ENCODE data around the gene WDR62. TPM values are rescaled to one million over a fixed set of nuclear protein-coding genes. Genes with fewer than 3 reads are reported as not detected.

Gene WDR62
- total RNA-seq, 4 donors from 2014 or later, result 0.42 to 2.1 (median 1.4) TPM

DNA sequence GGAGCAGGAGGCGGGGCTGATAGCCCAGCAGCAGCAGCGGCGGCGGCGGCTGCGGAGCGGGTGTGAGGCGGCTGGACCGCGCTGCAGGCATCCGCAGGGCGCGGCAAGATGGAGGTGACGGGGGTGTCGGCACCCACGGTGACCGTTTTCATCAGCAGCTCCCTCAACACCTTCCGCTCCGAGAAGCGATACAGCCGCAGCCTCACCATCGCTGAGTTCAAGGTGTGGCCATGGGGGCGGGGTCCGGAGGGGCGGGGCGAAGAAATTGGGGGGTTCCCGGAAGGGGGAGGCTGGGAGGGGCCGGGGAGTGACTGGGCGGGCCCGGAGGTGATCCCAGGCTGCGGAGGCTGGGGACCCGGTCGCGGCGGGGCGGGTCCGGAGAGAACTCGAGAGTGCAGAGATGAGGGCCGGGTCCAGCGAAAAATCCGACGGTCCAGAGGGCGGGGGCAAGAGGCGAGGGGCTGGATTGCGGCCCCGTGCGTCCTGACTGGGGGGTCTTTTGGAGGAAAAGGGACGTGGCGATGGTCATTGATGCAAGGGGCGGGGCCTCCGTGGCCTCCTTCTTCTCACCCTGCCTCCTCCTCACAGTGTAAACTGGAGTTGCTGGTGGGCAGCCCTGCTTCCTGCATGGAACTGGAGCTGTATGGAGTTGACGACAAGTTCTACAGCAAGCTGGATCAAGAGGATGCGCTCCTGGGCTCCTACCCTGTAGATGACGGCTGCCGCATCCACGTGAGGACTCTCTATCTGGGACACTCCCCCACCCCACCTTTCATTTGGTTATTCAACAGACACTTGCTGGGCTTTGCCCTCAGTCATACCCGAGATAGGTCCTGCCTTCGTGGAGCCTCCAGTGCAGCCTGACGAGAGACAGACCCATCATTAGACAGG, 61.0 kb downstream of the WDR62 start, which contains the start of gene TBCB:
Gene TBCB, plus strand, starts transcription at position 16 of the 891 bp plus-strand sequence. Its CDS starts 93 bp downstream, at position 109.
- Histone ChIP-seq H3K4me3 (peak within 1 kb of the TSS; percentile 58 to 97 (median 75)), H3K27ac (peak within 1 kb of the TSS; percentile 73 to 95 (median 88)), H3K27me3 (no peaks in the 10 kb centered on the region), H3K9me3 (no peaks in the 10 kb centered on the region), H3K4me1 (peaks cover 0 to 59% (median 21%) of the 10 kb centered on the region in 4 donors), H3K36me3 (peaks cover 0 to 72% (median 3%) of the 10 kb centered on the region in 3 donors)
- DNase-seq (ENCODE audit: low spot score in 2 of 2), result peak; percentile 73 to 74
- TF ChIP-seq POLR2A (IDR thresholded peaks at IDR 0.05) (peak in 1 of 2 donors; percentile 27), EP300 (IDR thresholded peaks at IDR 0.05) (peak in 1 of 2 donors; percentile 2), CTCF (IDR thresholded peaks at IDR 0.05) (no peak)
- 3 to 5% methylated on average over 38 to 59 of the region's 59 CpGs for WGBS, 2 donors

DNA sequence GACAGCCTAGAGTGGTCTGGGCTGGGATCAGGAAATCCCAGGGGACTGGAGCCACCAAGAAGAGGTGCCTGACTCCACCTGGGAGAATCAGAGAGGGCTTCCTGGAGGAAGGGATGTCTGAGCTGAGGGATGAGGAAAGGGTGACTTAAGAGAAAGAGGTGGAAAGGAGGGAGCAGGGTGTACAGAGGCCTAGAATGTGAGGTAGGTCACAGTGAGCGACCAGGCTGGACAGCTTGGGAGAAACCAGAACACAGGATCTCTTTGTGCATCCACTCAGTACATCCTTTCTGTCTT, 61.6 kb downstream of the WDR62 start:
- no peaks in the 10 kb centered on the region for H3K27me3 ChIP-seq
- H3K9me3 ChIP-seq, result no peaks in the 10 kb centered on the region
- TF ChIP-seq EP300 (IDR thresholded peaks at IDR 0.05) (no peak), POLR2A (IDR thresholded peaks at IDR 0.05) (no peak), CTCF (IDR thresholded peaks at IDR 0.05) (no peak)
- peak overlapping the region in 2 of 4 donors; percentile 59 to 91 for H3K4me3 ChIP-seq
- peaks cover 0 to 59% (median 21%) of the 10 kb centered on the region in 4 donors for H3K4me1 ChIP-seq
- peak overlapping the region in 3 of 4 donors; percentile 83 to 95 (median 94) for H3K27ac ChIP-seq
- no peak for DNase-seq (ENCODE audit: low spot score in 2 of 2)
- WGBS, 2 donors, result 64 to 82% methylated on average over 1 of the region's 1 CpG
- peaks cover 0 to 72% (median 3%) of the 10 kb centered on the region in 3 donors for H3K36me3 ChIP-seq

DNA sequence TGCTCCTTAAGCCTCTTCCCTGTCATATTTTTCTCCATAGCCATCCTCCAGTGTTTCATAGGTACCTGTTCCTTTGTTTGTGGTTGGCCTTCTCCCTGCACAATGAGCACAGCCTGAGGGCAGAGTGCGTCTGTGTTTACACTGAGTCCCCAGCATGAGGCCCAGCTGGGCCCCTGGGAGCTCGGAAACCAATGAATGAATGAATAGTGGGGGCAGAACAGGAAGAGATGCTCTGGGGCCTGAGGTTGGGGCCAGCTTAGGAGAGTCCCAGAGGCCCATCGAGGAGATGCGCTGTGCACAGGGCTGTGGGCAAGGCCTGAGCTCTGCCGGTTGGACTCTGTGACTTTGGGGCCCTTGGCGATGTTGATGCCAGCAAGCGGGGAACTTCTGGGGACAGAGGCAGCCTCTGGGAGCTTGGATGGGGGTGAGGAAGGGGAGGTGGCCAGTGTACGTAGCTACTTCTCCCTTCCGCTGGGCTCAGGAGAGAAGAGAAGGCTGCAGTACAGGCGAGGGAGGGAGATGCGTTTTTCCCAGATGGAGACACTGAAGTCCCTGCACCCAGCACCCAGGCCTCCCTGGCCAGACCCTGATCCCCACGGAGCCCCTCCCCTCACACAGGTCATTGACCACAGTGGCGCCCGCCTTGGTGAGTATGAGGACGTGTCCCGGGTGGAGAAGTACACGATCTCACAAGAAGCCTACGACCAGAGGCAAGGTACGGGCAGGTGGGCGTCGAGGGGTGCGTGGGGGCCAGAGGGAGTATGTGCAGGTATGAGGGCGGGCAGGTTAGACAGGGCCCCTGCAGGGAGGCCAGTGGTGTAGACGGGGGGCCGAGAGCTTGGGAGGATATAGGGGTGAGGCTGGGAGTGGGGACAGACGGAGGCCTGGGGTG, 65.6 kb downstream of the WDR62 start:
- no peak overlapping the region for H3K27ac ChIP-seq
- no peak for DNase-seq (ENCODE audit: low spot score in 2 of 2)
- TF ChIP-seq CTCF (IDR thresholded peaks at IDR 0.05) (no peak), POLR2A (IDR thresholded peaks at IDR 0.05) (no peak), EP300 (IDR thresholded peaks at IDR 0.05) (no peak)
- WGBS, 2 donors, result 81 to 87% methylated on average over 26 of the region's 26 CpGs
- H3K27me3 ChIP-seq, result no peaks in the 10 kb centered on the region
- peaks cover 0 to 39% (median 12%) of the 10 kb centered on the region in 4 donors for H3K4me1 ChIP-seq
- H3K9me3 ChIP-seq, result no peaks in the 10 kb centered on the region
- peaks cover 0 to 90% (median 4%) of the 10 kb centered on the region in 3 donors for H3K36me3 ChIP-seq
- H3K4me3 ChIP-seq, result no peak overlapping the region

DNA sequence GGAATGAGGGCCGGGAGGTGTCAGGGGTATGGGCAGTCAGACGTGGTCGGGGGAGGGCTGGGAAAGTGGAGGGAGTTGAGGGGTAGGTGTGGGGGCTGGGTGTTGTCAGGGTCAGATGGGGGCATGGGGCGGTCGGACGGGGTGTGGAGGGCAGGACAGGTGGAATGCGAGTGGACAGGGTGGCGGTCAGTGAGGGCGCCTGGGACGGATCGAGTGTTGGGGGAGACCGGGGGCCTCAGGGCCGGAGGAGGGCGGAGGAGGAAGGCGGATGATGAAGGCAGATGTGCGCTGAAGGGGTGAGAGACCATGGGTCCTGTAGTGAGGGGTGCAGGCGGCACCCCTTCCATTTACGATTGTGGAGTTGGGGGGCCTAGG, 66.3 kb downstream of the WDR62 start:
- H3K27ac ChIP-seq, result no peak overlapping the region
- no peak overlapping the region for H3K4me3 ChIP-seq
- no peak for DNase-seq (ENCODE audit: low spot score in 2 of 2)
- peaks cover 3 to 97% (median 4%) of the 10 kb centered on the region in 3 donors for H3K36me3 ChIP-seq
- H3K9me3 ChIP-seq, result no peaks in the 10 kb centered on the region
- no peaks in the 10 kb centered on the region for H3K27me3 ChIP-seq
- TF ChIP-seq CTCF (IDR thresholded peaks at IDR 0.05) (no peak), POLR2A (IDR thresholded peaks at IDR 0.05) (no peak), EP300 (IDR thresholded peaks at IDR 0.05) (no peak)
- H3K4me1 ChIP-seq, result peaks cover 0 to 36% (median 10%) of the 10 kb centered on the region in 4 donors
- WGBS, 2 donors, result 85 to 89% methylated on average over 18 of the region's 18 CpGs

Data from tibial nerve (tissue), 4 donors.